Measurements from ENCODE around the gene SCAI.
"Not testable (repeated sequence)": the region's sequence is repeated elsewhere in the genome, so short reads cannot be mapped to it uniquely, and the experiment has no call there.

Gene SCAI

GRCh38 chr9:124941679-124942561 is 201.4 kb downstream of the SCAI start:
- no peaks in the 10 kb centered on the region for H3K27me3 ChIP-seq
- peaks cover 0 to 17% (median 0%) of the 10 kb centered on the region in 11 experiments; a peak in 8 of 22 replicates for H3K36me3 ChIP-seq
- H3K4me3 ChIP-seq, result peak overlapping the region; percentile 68 to 88 (median 80)
- no peak for TF ChIP-seq Cebpa-rat (IDR thresholded peaks at IDR 0.05)
- peaks cover 18 to 33% (median 22%) of the 10 kb centered on the region in 10 experiments for H3K4me1 ChIP-seq
- H3K9me3 ChIP-seq (replicated peaks in 1 of 11), result no peaks in the 10 kb centered on the region
- no peaks in the 10 kb centered on the region for H4K20me1 ChIP-seq
- H3K27ac ChIP-seq, result peak overlapping the region; percentile 87 to 96 (median 91)
- peak overlapping the region; percentile 79 to 95 (median 93) for H3K4me2 ChIP-seq
- peak overlapping the region; percentile 87 to 97 (median 90) for H3K9ac ChIP-seq

GRCh38 chr9:124940894-124941678 is 202.2 kb downstream of the SCAI start, which contains the start of gene GOLGA1:
Gene GOLGA1, minus strand, starts transcription at chr9:124941083. Its CDS starts 2,372 bp downstream, at chr9:124938711.
- Histone ChIP-seq H3K27ac (peak within 1 kb of the TSS; percentile 87 to 96 (median 91)), H3K4me2 (peak within 1 kb of the TSS; percentile 79 to 95 (median 93)), H3K36me3 (peaks cover 0 to 25% (median 6%) of the 10 kb centered on the region in 11 experiments; a peak in 12 of 22 replicates), H3K9me3 (replicated peaks in 1 of 11) (no peaks in the 10 kb centered on the region), H3K4me3 (peak within 1 kb of the TSS; percentile 68 to 88 (median 80)), H3K4me1 (peaks cover 18 to 33% (median 22%) of the 10 kb centered on the region in 10 experiments), H3K27me3 (no peaks in the 10 kb centered on the region), H4K20me1 (no peaks in the 10 kb centered on the region), H3K9ac (peak within 1 kb of the TSS; percentile 87 to 97 (median 90))
- TF ChIP-seq Cebpa-rat (IDR thresholded peaks at IDR 0.05), result no peak

- Histone ChIP-seq H3K4me3 (peak overlapping the region; percentile 68 to 88 (median 80)), H3K9me3 (replicated peaks in 1 of 11) (no peaks in the 10 kb centered on the region), H3K27ac (peak overlapping the region; percentile 87 to 96 (median 91)), H4K20me1 (no peaks in the 10 kb centered on the region), H3K27me3 (no peaks in the 10 kb centered on the region), H3K4me1 (peaks cover 18 to 33% (median 22%) of the 10 kb centered on the region in 10 experiments), H3K4me2 (peak overlapping the region; percentile 79 to 95 (median 89)), H3K9ac (peak overlapping the region; percentile 87 to 97 (median 90)), H3K36me3 (peaks cover 0 to 31% (median 11%) of the 10 kb centered on the region in 11 experiments; a peak in 14 of 22 replicates)
- TF ChIP-seq Cebpa-rat (IDR thresholded peaks at IDR 0.05), result no peak
Observed at GRCh38 chr9:124940521-124940893, 202.8 kb downstream of the SCAI start.

GRCh38 chr9:124939944-124940343 is 203.4 kb downstream of the SCAI start:
- H4K20me1 ChIP-seq, result no peaks in the 10 kb centered on the region
- H3K4me3 ChIP-seq, result peak overlapping the region; percentile 68 to 88 (median 80)
- peak overlapping the region; percentile 79 to 95 (median 89) for H3K4me2 ChIP-seq
- H3K9me3 ChIP-seq (replicated peaks in 1 of 11), result no peaks in the 10 kb centered on the region
- H3K9ac ChIP-seq, result peak overlapping the region; percentile 87 to 97 (median 90)
- peaks cover 0 to 34% (median 15%) of the 10 kb centered on the region in 11 experiments; a peak in 15 of 22 replicates for H3K36me3 ChIP-seq
- peaks cover 19 to 39% (median 22%) of the 10 kb centered on the region in 10 experiments for H3K4me1 ChIP-seq
- H3K27me3 ChIP-seq, result no peaks in the 10 kb centered on the region
- TF ChIP-seq Cebpa-rat (IDR thresholded peaks at IDR 0.05), result no peak
- peak overlapping the region; percentile 87 to 96 (median 91); a peak in 19 of 22 replicates for H3K27ac ChIP-seq

- peaks cover 17 to 82% (median 39%) of the 10 kb centered on the region in 11 experiments; a peak in 21 of 22 replicates for H3K36me3 ChIP-seq
- H3K4me3 ChIP-seq, result no peak overlapping the region
- peak overlapping the region in 1 of 11 experiments; percentile 5; a peak in 1 of 22 replicates for H3K9ac ChIP-seq
- H3K4me1 ChIP-seq, result peaks cover 9 to 39% (median 17%) of the 10 kb centered on the region in 10 experiments
- no peak overlapping the region for H3K27ac ChIP-seq
- no peaks in the 10 kb centered on the region for H3K27me3 ChIP-seq
- no peaks in the 10 kb centered on the region; a peak in 1 of 22 replicates for H4K20me1 ChIP-seq
- no peak for TF ChIP-seq Cebpa-rat (IDR thresholded peaks at IDR 0.05)
- H3K4me2 ChIP-seq, result peak overlapping the region; percentile 16 to 65 (median 46); a peak in 20 of 22 replicates
- H3K9me3 ChIP-seq (replicated peaks in 1 of 11), result no peaks in the 10 kb centered on the region
Observed at GRCh38 chr9:124934290-124934689, 209.0 kb downstream of the SCAI start.

- Histone ChIP-seq H3K27me3 (no peaks in the 10 kb centered on the region), H3K4me1 (peaks cover 9 to 30% (median 16%) of the 10 kb centered on the region in 10 experiments), H3K9ac (no peak overlapping the region), H3K27ac (no peak overlapping the region), H3K36me3 (peaks cover 31 to 89% (median 56%) of the 10 kb centered on the region in 11 experiments), H3K4me3 (no peak overlapping the region), H3K4me2 (no peak overlapping the region), H3K9me3 (replicated peaks in 1 of 11) (no peaks in the 10 kb centered on the region), H4K20me1 (no peaks in the 10 kb centered on the region; a peak in 1 of 22 replicates)
- no peak for TF ChIP-seq Cebpa-rat (IDR thresholded peaks at IDR 0.05)
Observed at GRCh38 chr9:124932333-124932732, 211.0 kb downstream of the SCAI start.

- TF ChIP-seq Cebpa-rat (IDR thresholded peaks at IDR 0.05), result no peak
- H3K36me3 ChIP-seq, result peaks cover 36 to 95% (median 54%) of the 10 kb centered on the region in 11 experiments
- no peak overlapping the region for H3K4me3 ChIP-seq
Observed at GRCh38 chr9:124929464-124929863, 213.9 kb downstream of the SCAI start.

GRCh38 chr9:124928116-124928515 is 215.2 kb downstream of the SCAI start:
- Histone ChIP-seq H3K9ac (no peak overlapping the region), H3K4me1 (peaks cover 0 to 9% (median 4%) of the 10 kb centered on the region in 10 experiments; a peak in 8 of 20 replicates), H3K4me3 (no peak overlapping the region), H3K27me3 (no peaks in the 10 kb centered on the region), H4K20me1 (no peaks in the 10 kb centered on the region), H3K36me3 (peaks cover 34 to 99% (median 57%) of the 10 kb centered on the region in 11 experiments), H3K9me3 (replicated peaks in 1 of 11) (no peaks in the 10 kb centered on the region), H3K27ac (no peak overlapping the region), H3K4me2 (no peak overlapping the region)
- TF ChIP-seq Cebpa-rat (IDR thresholded peaks at IDR 0.05), result no peak

More at GRCh38 chr9:124929464-124929863, 213.9 kb downstream of the SCAI start:
- H3K27me3 ChIP-seq, result no peaks in the 10 kb centered on the region
- peaks cover 5 to 19% (median 11%) of the 10 kb centered on the region in 10 experiments for H3K4me1 ChIP-seq
- no peak overlapping the region for H3K27ac ChIP-seq
- no peaks in the 10 kb centered on the region for H3K9me3 ChIP-seq (replicated peaks in 1 of 11)
- H4K20me1 ChIP-seq, result no peaks in the 10 kb centered on the region; a peak in 1 of 22 replicates
- peak overlapping the region in 3 of 11 experiments; percentile 3 to 31 (median 6); a peak in 1 of 22 replicates for H3K4me2 ChIP-seq
- H3K9ac ChIP-seq, result no peak overlapping the region

GRCh38 chr9:124920394-124920793 is 222.9 kb downstream of the SCAI start:
- not testable (repeated sequence) for H3K9ac ChIP-seq; H3K27me3 ChIP-seq; H3K4me2 ChIP-seq; H3K4me3 ChIP-seq; H3K4me1 ChIP-seq; H4K20me1 ChIP-seq; H3K9me3 ChIP-seq (replicated peaks in 1 of 11); H3K27ac ChIP-seq
- peaks cover 36 to 83% (median 45%) of the 10 kb centered on the region in 11 experiments for H3K36me3 ChIP-seq
